ENCODE measurements around the gene F2RL3. TPM values are rescaled to one million over a fixed set of nuclear protein-coding genes. Genes with fewer than 3 reads are reported as not detected.

Gene F2RL3
- total and polyA plus RNA-seq, 5 donors: 0.91 to 3.6 (median 1.2) TPM

DNA sequence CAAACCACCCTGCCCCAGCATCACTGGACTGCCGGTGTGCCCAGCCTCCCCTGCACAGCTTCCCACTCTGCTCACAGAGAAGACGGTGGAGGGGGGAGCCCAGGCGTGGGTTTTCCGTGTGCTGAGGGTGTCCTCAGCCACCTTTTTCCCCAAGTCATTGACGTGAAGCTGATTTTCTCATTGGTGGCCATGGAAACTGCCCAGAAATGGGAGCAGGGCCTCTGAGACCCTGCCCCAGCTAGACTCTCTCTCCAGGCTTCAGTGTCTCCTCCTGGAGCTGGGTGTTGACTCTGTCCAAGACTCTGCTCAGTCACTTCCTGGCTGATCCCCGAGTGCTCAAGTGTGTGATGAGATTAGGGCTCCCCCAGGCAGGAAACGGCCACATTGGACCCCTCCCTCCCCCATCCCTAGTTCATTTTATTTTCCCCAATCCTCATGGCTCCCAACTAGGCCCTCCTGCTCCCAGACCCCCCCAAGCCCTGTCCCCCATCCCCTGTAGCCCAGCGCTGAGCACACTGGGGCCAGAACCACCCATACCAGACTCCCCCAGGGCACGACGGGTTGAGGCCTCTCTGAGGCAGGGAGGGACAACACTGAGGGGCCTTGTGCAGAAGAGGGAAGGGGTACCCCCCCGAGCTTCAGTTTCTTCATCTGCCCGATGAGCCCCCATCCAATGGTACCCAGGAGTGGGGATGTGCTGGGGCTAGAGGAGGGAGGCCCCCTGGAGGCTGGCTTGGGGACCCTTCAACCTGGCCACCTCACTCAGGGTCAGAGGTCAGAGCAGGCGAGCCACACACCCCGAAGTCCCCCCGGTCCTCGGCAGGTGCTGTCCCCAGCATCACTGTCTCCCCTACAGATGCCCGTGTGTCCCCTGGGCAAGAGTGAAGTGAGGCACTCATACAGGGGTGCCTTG is 1.2 kb upstream of the F2RL3 start:
- Histone ChIP-seq H3K27me3 (ENCODE audit: control insufficient read depth, insufficient read depth) (no peaks in the 10 kb centered on the region), H3K4me1 (ENCODE audit: control insufficient read depth, insufficient read depth, low read length) (peaks cover 5% of the 10 kb centered on the region), H3K4me3 (ENCODE audit: low read length) (no peak overlapping the region), H3K27ac (ENCODE audit: low read length) (peak overlapping the region; percentile 43), H3K9me3 (ENCODE audit: control insufficient read depth, low read length) (no peaks in the 10 kb centered on the region)
- intact Hi-C loops (cut with DNase I): no loop called here
- WGBS: 61% methylated on average over 17 of the region's 17 CpGs
- no peak for DNase-seq
- ATAC-seq: peak in 1 of 2 donors; percentile 50

DNA sequence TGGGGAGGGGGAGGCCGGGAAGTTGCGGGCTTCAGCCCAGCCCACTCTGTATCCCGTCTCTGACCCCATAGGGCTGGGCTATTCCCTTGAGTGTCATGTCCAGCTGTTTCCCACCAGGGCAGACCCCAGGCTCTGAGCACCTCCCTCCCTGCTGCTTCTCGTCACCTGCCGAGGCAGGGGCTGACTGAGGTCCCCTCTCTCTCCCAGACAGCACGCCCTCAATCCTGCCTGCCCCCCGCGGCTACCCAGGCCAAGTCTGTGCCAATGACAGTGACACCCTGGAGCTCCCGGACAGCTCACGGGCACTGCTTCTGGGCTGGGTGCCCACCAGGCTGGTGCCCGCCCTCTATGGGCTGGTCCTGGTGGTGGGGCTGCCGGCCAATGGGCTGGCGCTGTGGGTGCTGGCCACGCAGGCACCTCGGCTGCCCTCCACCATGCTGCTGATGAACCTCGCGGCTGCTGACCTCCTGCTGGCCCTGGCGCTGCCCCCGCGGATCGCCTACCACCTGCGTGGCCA is 625 bp downstream of the F2RL3 start:
- H3K9me3 ChIP-seq (ENCODE audit: control insufficient read depth, low read length): no peaks in the 10 kb centered on the region
- 52% methylated on average over 22 of the region's 22 CpGs for WGBS
- no peaks in the 10 kb centered on the region for H3K27me3 ChIP-seq (ENCODE audit: control insufficient read depth, insufficient read depth)
- peak overlapping the region; percentile 4 for H3K27ac ChIP-seq (ENCODE audit: low read length)
- H3K4me1 ChIP-seq (ENCODE audit: control insufficient read depth, insufficient read depth, low read length): peaks cover 5% of the 10 kb centered on the region
- intact Hi-C loops (cut with DNase I): no loop called here
- H3K4me3 ChIP-seq (ENCODE audit: low read length): no peak overlapping the region
- peak; percentile 62 to 83 (median 76) for DNase-seq
- ATAC-seq: peak; percentile 22 to 62

DNA sequence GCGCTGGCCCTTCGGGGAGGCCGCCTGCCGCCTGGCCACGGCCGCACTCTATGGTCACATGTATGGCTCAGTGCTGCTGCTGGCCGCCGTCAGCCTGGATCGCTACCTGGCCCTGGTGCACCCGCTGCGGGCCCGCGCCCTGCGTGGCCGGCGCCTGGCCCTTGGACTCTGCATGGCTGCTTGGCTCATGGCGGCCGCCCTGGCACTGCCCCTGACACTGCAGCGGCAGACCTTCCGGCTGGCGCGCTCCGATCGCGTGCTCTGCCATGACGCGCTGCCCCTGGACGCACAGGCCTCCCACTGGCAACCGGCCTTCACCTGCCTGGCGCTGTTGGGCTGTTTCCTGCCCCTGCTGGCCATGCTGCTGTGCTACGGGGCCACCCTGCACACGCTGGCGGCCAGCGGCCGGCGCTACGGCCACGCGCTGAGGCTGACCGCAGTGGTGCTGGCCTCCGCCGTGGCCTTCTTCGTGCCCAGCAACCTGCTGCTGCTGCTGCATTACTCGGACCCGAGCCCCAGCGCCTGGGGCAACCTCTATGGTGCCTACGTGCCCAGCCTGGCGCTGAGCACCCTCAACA is 1.2 kb downstream of the F2RL3 start:
- intact Hi-C loops (cut with DNase I): no loop called here
- H3K27ac ChIP-seq (ENCODE audit: low read length): no peak overlapping the region

DNA sequence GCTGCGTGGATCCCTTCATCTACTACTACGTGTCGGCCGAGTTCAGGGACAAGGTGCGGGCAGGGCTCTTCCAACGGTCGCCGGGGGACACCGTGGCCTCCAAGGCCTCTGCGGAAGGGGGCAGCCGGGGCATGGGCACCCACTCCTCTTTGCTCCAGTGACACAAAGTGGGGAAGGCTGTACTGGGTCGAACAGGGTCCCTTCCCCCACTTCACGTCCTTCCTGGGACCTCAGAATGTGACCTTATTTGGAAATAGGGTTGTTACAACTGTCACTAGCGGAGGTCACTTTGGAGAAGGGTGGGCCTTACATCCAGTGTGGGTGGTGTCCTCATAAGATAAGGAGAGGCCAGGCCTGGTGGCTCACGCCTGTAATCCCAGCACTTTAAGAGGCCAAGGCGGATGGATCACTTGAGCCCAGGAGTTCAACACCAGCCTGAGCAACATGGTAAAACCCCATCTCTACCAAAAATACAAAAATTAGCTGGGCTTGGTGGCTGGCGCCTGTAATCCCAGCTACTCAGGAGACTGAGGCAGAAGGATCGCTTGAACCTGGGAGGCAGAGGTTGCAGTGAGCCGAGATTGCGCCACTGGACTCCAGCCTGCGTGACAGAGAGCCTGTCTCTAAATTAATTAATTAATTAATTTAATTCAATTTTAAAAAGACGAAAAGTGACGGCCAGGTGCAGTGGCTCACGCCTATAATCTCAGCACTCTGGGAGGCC is 1.8 kb downstream of the F2RL3 start:
- H3K4me3 ChIP-seq (ENCODE audit: low read length): no peak overlapping the region
- no peaks in the 10 kb centered on the region for H3K27me3 ChIP-seq (ENCODE audit: control insufficient read depth, insufficient read depth)
- H3K27ac ChIP-seq (ENCODE audit: low read length): no peak overlapping the region
- intact Hi-C loops (cut with DNase I): no loop called here
- DNase-seq (peak in 1 of 3 donors; percentile 4), ATAC-seq (no peak)
- 89% methylated on average over 24 of the region's 24 CpGs for WGBS
- peaks cover 5% of the 10 kb centered on the region for H3K4me1 ChIP-seq (ENCODE audit: control insufficient read depth, insufficient read depth, low read length)
- no peaks in the 10 kb centered on the region for H3K9me3 ChIP-seq (ENCODE audit: control insufficient read depth, low read length)

More for the DNA sequence above, 1.2 kb downstream of the F2RL3 start:
- Histone ChIP-seq H3K9me3 (ENCODE audit: control insufficient read depth, low read length) (no peaks in the 10 kb centered on the region), H3K27me3 (ENCODE audit: control insufficient read depth, insufficient read depth) (no peaks in the 10 kb centered on the region), H3K4me1 (ENCODE audit: control insufficient read depth, insufficient read depth, low read length) (peaks cover 5% of the 10 kb centered on the region), H3K4me3 (ENCODE audit: low read length) (no peak overlapping the region)
- ATAC-seq: no peak
- DNase-seq: peak in 1 of 3 donors; percentile 47
- 96% methylated on average over 48 of the region's 48 CpGs for WGBS

DNA sequence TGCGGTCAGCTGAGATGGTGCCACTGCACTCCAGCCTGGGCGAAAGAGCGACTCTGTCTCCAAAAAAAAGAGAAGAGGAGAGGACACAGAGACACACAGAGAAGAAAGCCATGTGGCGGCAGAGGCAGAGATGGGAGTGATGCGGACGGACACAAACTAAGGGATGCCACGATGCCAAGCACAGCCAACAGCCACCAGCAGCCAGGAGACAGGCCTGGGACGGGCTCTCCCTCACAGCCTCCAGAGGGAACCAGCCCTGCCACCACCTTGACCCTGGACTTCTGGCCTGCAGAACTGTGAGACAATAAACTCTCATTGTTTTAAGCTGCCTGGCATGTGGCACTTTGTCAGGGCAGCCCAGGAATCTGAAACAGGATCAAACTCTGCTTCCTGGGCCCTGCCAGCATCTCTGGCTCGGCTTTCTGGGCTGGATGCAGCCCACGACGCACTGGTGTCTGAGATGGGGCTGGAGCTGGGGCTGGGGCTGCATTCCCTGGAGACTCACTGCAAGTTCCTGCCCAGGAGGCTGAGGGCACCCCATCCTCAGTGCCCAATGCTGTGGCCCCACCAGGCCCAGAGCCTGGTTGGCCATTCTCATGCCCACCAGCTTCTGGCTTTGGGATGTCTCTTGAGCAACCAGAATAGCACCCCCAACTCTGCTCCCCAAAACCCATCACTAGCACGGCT is 3.0 kb downstream of the F2RL3 start:
- Histone ChIP-seq H3K27me3 (ENCODE audit: control insufficient read depth, insufficient read depth) (no peaks in the 10 kb centered on the region), H3K4me3 (ENCODE audit: low read length) (no peak overlapping the region), H3K27ac (ENCODE audit: low read length) (no peak overlapping the region), H3K9me3 (ENCODE audit: control insufficient read depth, low read length) (no peaks in the 10 kb centered on the region), H3K4me1 (ENCODE audit: control insufficient read depth, insufficient read depth, low read length) (peaks cover 5% of the 10 kb centered on the region)
- WGBS: 88% methylated on average over 12 of the region's 12 CpGs
- intact Hi-C loops (cut with DNase I): no loop called here
- DNase-seq: peak in 1 of 3 donors; percentile 27
- no peak for ATAC-seq

DNA sequence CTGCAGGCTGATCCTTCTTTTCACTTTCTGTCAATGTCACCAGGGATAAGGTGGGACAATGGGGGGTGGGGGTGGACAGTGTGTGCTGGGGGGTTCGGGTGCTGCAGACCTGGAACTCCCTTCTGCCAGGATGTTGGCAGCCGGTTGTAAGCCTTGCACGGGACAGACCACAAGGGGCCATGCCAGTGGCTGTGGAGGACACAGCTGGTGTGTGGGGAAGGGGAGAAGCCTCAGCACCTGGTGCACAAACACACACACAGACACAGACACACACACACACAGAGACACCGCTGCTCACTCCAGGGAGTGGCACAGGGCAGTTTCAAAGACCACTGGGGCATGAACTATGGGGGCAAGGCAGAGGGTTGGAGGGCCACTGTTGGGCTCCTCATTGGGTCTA is 3.6 kb downstream of the F2RL3 start:
- H3K4me1 ChIP-seq (ENCODE audit: control insufficient read depth, insufficient read depth, low read length): peaks cover 2% of the 10 kb centered on the region
- intact Hi-C loops (cut with DNase I): no loop called here

DNA sequence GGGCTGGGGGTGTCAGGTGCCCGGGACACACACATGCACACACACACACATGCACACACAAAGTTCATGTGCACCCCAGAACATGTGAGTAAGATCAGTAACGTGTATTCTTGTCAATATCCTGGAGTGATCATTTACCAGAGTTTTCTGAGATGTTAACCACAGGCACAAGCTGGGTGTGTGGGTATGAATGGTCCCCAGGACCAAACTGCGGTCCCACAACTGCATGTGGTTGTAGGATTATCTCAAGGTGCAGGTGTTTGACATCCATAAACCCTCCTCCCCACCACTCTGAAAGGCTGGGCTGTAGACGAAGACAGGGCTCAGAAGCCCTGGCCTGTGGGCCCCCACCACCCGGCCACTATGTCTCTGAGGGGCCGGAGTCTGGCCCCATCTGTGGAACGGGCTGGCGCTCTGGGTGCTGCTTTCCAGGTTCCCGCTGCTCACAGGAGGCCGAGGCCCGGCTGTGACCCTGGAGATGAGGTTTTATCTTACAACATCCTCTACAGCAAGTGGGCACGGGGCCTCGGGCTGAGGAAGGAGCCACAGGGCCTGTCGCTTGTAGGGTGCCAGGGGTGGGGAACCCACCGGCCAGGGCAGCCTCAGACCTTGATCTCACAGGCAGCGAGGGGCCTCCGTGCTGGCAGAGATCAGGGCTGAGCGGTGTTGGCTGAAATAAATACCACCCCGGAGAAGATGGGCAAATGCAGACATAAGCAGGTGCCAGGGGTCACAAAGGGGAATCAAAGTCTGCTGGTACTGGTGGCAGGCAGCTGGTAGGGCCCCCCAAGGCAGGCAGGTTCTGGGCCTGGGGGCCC is 4.3 kb downstream of the F2RL3 start:
- H3K9me3 ChIP-seq (ENCODE audit: control insufficient read depth, low read length): no peaks in the 10 kb centered on the region
- H3K4me1 ChIP-seq (ENCODE audit: control insufficient read depth, insufficient read depth, low read length): peaks cover 2% of the 10 kb centered on the region
- intact Hi-C loops (cut with DNase I): no loop called here
- H3K27me3 ChIP-seq (ENCODE audit: control insufficient read depth, insufficient read depth): no peaks in the 10 kb centered on the region
- ATAC-seq: no peak
- DNase-seq: peak in 1 of 3 donors; percentile 56
- no peak overlapping the region for H3K27ac ChIP-seq (ENCODE audit: low read length)
- 82% methylated on average over 19 of the region's 19 CpGs for WGBS
- H3K4me3 ChIP-seq (ENCODE audit: low read length): no peak overlapping the region

More for the DNA sequence above, 3.6 kb downstream of the F2RL3 start:
- Histone ChIP-seq H3K27ac (ENCODE audit: low read length) (no peak overlapping the region), H3K4me3 (ENCODE audit: low read length) (no peak overlapping the region), H3K27me3 (ENCODE audit: control insufficient read depth, insufficient read depth) (no peaks in the 10 kb centered on the region), H3K9me3 (ENCODE audit: control insufficient read depth, low read length) (no peaks in the 10 kb centered on the region)
- 61% methylated on average over 4 of the region's 4 CpGs for WGBS
- ATAC-seq (no peak), DNase-seq (no peak)

DNA sequence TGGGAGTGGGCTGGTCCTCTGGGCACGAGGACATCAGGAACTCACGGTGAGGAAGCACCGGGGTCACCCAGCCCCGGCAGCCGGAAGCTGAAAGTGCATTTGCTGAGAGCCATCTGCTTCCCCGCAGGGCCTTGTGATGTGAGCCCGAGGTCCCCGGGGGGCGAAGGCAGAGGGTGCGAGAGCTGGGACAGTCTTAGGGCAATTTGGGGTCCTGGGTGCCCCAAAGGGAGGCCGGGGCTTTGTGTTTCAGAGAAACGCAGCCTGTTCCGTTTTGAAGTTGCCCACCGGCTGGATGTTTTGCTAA is 4.8 kb downstream of the F2RL3 start:
- Histone ChIP-seq H3K27ac (ENCODE audit: low read length) (no peak overlapping the region), H3K9me3 (ENCODE audit: control insufficient read depth, low read length) (no peaks in the 10 kb centered on the region), H3K4me1 (ENCODE audit: control insufficient read depth, insufficient read depth, low read length) (no peaks in the 10 kb centered on the region), H3K4me3 (ENCODE audit: low read length) (no peak overlapping the region), H3K27me3 (ENCODE audit: control insufficient read depth, insufficient read depth) (no peaks in the 10 kb centered on the region)
- DNase-seq: peak in 1 of 3 donors; percentile 60
- ATAC-seq: no peak
- WGBS: 45% methylated on average over 14 of the region's 14 CpGs
- intact Hi-C loops (cut with DNase I): no loop called here

DNA sequence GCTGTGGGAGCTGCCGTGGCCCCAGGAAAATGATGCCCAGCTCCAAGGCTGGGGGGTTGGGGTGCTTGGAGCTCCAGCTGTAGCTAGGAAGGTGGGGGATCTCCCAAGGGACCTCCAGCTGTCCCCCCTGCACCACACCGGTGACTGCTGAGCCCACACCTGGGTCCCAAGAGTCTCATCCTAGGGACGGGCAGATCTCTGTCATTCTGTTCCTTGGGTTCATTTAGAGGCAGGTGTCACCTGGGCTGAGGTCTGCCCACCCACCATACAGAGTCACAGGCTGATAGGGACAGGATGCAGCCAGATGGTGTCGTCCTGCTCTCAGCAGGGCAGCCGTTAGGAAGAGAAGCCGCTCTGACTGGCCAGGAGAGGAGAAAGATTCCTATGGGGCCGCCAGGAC is 5.3 kb downstream of the F2RL3 start:
- Histone ChIP-seq H3K9me3 (ENCODE audit: control insufficient read depth, low read length) (no peaks in the 10 kb centered on the region), H3K4me3 (ENCODE audit: low read length) (no peak overlapping the region), H3K4me1 (ENCODE audit: control insufficient read depth, insufficient read depth, low read length) (no peaks in the 10 kb centered on the region), H3K27ac (ENCODE audit: low read length) (no peak overlapping the region), H3K27me3 (ENCODE audit: control insufficient read depth, insufficient read depth) (no peaks in the 10 kb centered on the region)
- WGBS: 63% methylated on average over 7 of the region's 7 CpGs
- ATAC-seq (no peak), DNase-seq (peak in 1 of 3 donors; percentile 46)
- intact Hi-C loops (cut with DNase I): no loop called here

All from right cardiac atrium (tissue), 5 donors.